ENCODE measurements around the gene ATXN2. TPM values are rescaled to one million over a fixed set of nuclear protein-coding genes. Genes with fewer than 3 reads are reported as not detected.

The ATXN2 gene
- total RNA-seq, 4 donors from 2014 or later: 63.1 to 102 (median 63.8) TPM

- DNase-seq: no peak
- H3K36me3 ChIP-seq: peaks cover 35 to 43% of the 10 kb centered on the region in 2 donors
- no peak overlapping the region for H3K4me3 ChIP-seq (replicated peaks in 1 of 3)
- TF ChIP-seq POLR2A (IDR thresholded peaks at IDR 0.05) (no peak), CTCF (IDR thresholded peaks at IDR 0.05) (no peak)
- no peaks in the 10 kb centered on the region for H3K27me3 ChIP-seq
- H3K27ac ChIP-seq: no peak overlapping the region
- WGBS, 2 donors: 91 to 94% methylated on average over 7 to 9 of the region's 9 CpGs
- intact Hi-C loops (cut with DNase I): no loop called here
- H3K4me1 ChIP-seq: peaks cover 0 to 18% of the 10 kb centered on the region in 2 donors
- H3K9me3 ChIP-seq: no peaks in the 10 kb centered on the region
These were observed 142.0 kb downstream of the ATXN2 start for GRCh38 chr12:111457071-111457470.

GRCh38 chr12:111455448-111456320 is 143.4 kb downstream of the ATXN2 start:
- Histone ChIP-seq H3K27me3 (no peaks in the 10 kb centered on the region), H3K36me3 (peaks cover 35 to 40% of the 10 kb centered on the region in 2 donors), H3K27ac (peak overlapping the region in 1 of 3 donors; percentile 33), H3K9me3 (no peaks in the 10 kb centered on the region), H3K4me3 (replicated peaks in 1 of 3) (no peak overlapping the region), H3K4me1 (peaks cover 0 to 18% of the 10 kb centered on the region in 2 donors)
- intact Hi-C loops (cut with DNase I): no loop called here
- no peak for DNase-seq
- 94 to 95% methylated on average over 15 of the region's 15 CpGs for WGBS, 2 donors
- TF ChIP-seq POLR2A (IDR thresholded peaks at IDR 0.05) (no peak), CTCF (IDR thresholded peaks at IDR 0.05) (no peak)

- peak overlapping the region in 1 of 3 donors; percentile 33 for H3K27ac ChIP-seq
- peaks cover 37 to 45% of the 10 kb centered on the region in 2 donors for H3K36me3 ChIP-seq
- no peak for DNase-seq
These were observed 144.2 kb downstream of the ATXN2 start for GRCh38 chr12:111454716-111455447.

GRCh38 chr12:111454311-111454710 is 144.8 kb downstream of the ATXN2 start:
- Histone ChIP-seq H3K27me3 (no peaks in the 10 kb centered on the region), H3K9me3 (no peaks in the 10 kb centered on the region), H3K4me1 (peaks cover 5 to 27% of the 10 kb centered on the region in 2 donors), H3K36me3 (peaks cover 37 to 45% of the 10 kb centered on the region in 2 donors), H3K27ac (peak overlapping the region in 1 of 3 donors; percentile 33), H3K4me3 (replicated peaks in 1 of 3) (no peak overlapping the region)
- TF ChIP-seq POLR2A (IDR thresholded peaks at IDR 0.05): no peak
- no peak for TF ChIP-seq CTCF (IDR thresholded peaks at IDR 0.05)
- peak; percentile 58 to 60 for DNase-seq
- 44 to 49% methylated on average over 4 of the region's 4 CpGs for WGBS, 2 donors
- intact Hi-C loops (cut with DNase I): no loop called here

More at GRCh38 chr12:111454716-111455447, 144.2 kb downstream of the ATXN2 start:
- Histone ChIP-seq H3K4me3 (replicated peaks in 1 of 3) (no peak overlapping the region), H3K4me1 (peaks cover 5 to 25% of the 10 kb centered on the region in 2 donors), H3K27me3 (no peaks in the 10 kb centered on the region), H3K9me3 (no peaks in the 10 kb centered on the region)
- intact Hi-C loops (cut with DNase I): no loop called here
- WGBS, 2 donors: 78 to 79% methylated on average over 11 of the region's 11 CpGs
- TF ChIP-seq POLR2A (IDR thresholded peaks at IDR 0.05) (no peak), CTCF (IDR thresholded peaks at IDR 0.05) (no peak)

All from thyroid gland (tissue), 4 donors.